Liver (tissue), 9 donors: ENCODE measurements around the gene GUK1. TPM values are rescaled to one million over a fixed set of nuclear protein-coding genes. Genes with fewer than 3 reads are reported as not detected.

Experiments
- DNase-seq: peaks from one replicate; pipeline ENCODE4 v3.0.0-alpha.2; 2017; ENCODE audit warnings: low spot score
- H3K27ac ChIP-seq, 2 donors: one replicate each; pipeline ENCODE4 v1.7.0; 2013; ENCODE audit warnings: inconsistent platforms in 2 of 2, low read length in 2 of 2, control low read depth in 1 of 2, low read depth in 1 of 2, mild to moderate bottlenecking in 1 of 2
- H3K27me3 ChIP-seq, 4 donors: one replicate each; pipeline versions ENCODE4 v1.6.1 to v1.7.0; 2013; ENCODE audit warnings: low read length in 3 of 4, inconsistent platforms in 1 of 4, mild to moderate bottlenecking in 1 of 4, moderate library complexity in 1 of 4; ENCODE audit not compliant: control insufficient read depth in 4 of 4, insufficient read depth in 4 of 4
- H3K36me3 ChIP-seq, 4 donors: one replicate each; pipeline versions ENCODE4 v1.6.1 to v1.7.0; 2013; ENCODE audit warnings: low read length in 3 of 4, mild to moderate bottlenecking in 3 of 4, low read depth in 1 of 4, moderate library complexity in 1 of 4; ENCODE audit not compliant: control insufficient read depth in 4 of 4, insufficient read depth in 3 of 4
- H3K4me1 ChIP-seq, 4 donors: one replicate each; pipeline versions ENCODE4 v1.6.1 to v1.7.0; 2013; ENCODE audit warnings: low read length in 3 of 4, mild to moderate bottlenecking in 3 of 4, moderate library complexity in 1 of 4; ENCODE audit not compliant: control insufficient read depth in 4 of 4, insufficient read depth in 4 of 4
- H3K4me3 ChIP-seq, 3 donors: one replicate each; pipeline versions ENCODE4 v1.6.1 to v1.7.0; 2013; ENCODE audit warnings: low read length in 3 of 3, control low read depth in 1 of 3, low read depth in 1 of 3, mild to moderate bottlenecking in 1 of 3
- H3K9ac ChIP-seq, 2 donors: one replicate each; pipeline ENCODE4 v1.7.0; 2013; ENCODE audit warnings: low read length in 2 of 2, mild to moderate bottlenecking in 2 of 2, moderate library complexity in 2 of 2, control low read depth in 1 of 2, low read depth in 1 of 2
- H3K9me3 ChIP-seq, 4 donors: one replicate each; pipeline versions ENCODE4 v1.6.1 to v1.7.0; 2013; ENCODE audit warnings: low read length in 3 of 4; ENCODE audit not compliant: control insufficient read depth in 4 of 4
- EGR1 ChIP-seq, 2 donors: IDR thresholded peaks; 2 replicates each; pipeline ENCODE4 v1.6.1; 2016 to 2018; ENCODE audit warnings: antibody characterized with exemption in 2 of 2, low read depth in 2 of 2
- FOXA1 ChIP-seq: IDR thresholded peaks from 2 replicates; pipeline ENCODE4 v1.6.1; 2016; ENCODE audit warnings: antibody characterized with exemption
- FOXA2 ChIP-seq: IDR thresholded peaks from 2 replicates; pipeline ENCODE4 v1.6.1; 2016; ENCODE audit warnings: antibody characterized with exemption
- GABPA ChIP-seq, 2 donors: IDR thresholded peaks in 1 of 2; conservative IDR thresholded peaks in 1 of 2; 2 replicates each; pipeline ENCODE4 v1.6.1; 2016; ENCODE audit warnings: antibody characterized with exemption in 2 of 2, mild to moderate bottlenecking in 1 of 2, moderate library complexity in 1 of 2
- HNF4A ChIP-seq, 2 donors: conservative IDR thresholded peaks; 2 replicates each; pipeline ENCODE4 v1.6.1; 2016; ENCODE audit warnings: antibody characterized with exemption in 2 of 2, mild to moderate bottlenecking in 2 of 2
- HNF4G ChIP-seq: IDR thresholded peaks from 2 replicates; pipeline ENCODE4 v1.6.1; 2016; ENCODE audit warnings: antibody characterized with exemption
- JUND ChIP-seq, 2 donors: IDR thresholded peaks; 2 replicates each; pipeline ENCODE4 v1.6.1; 2016; ENCODE audit warnings: antibody characterized with exemption in 2 of 2
- NR2F2 ChIP-seq: IDR thresholded peaks from 2 replicates; pipeline ENCODE4 v1.6.1; 2016; ENCODE audit warnings: antibody characterized with exemption
- RAD21 ChIP-seq, 2 donors: IDR thresholded peaks; 2 replicates each; pipeline ENCODE4 v1.6.1; 2016; ENCODE audit warnings: antibody characterized with exemption in 2 of 2, mild to moderate bottlenecking in 2 of 2
- RXRA ChIP-seq, 2 donors: IDR thresholded peaks; 2 replicates each; pipeline ENCODE4 v1.6.1; 2017 to 2018; ENCODE audit warnings: antibody characterized with exemption in 2 of 2, mild to moderate bottlenecking in 1 of 2
- SP1 ChIP-seq: IDR thresholded peaks from 2 replicates; pipeline ENCODE4 v1.6.1; 2018; ENCODE audit warnings: antibody characterized with exemption, mild to moderate bottlenecking
- TAF1 ChIP-seq: conservative IDR thresholded peaks from 2 replicates; pipeline ENCODE4 v1.6.1; 2016; ENCODE audit warnings: antibody characterized with exemption, mild to moderate bottlenecking
- YY1 ChIP-seq: IDR thresholded peaks from 2 replicates; pipeline ENCODE4 v1.6.1; 2016; ENCODE audit warnings: antibody characterized with exemption, mild to moderate bottlenecking
- WGBS: extraction: QIAGEN DNeasy Blood & Tissue Kit; methylation state at CpG from one replicate; pipeline ENCODE4 v1.1.7; 2013; 5-methylcytosine and 5-hydroxymethylcytosine counted together
- polyA plus RNA-seq, 2 donors: library from polyadenylated mRNA; stranded (reverse) in 1 of 2; unstranded in 1 of 2; fragments of 200-250 nt in 1 of 2; fragments of >200 nt in 1 of 2; fragmentation: Nextera tagmentation in 1 of 2; extraction: Ambion mirVana in 1 of 2; gene quantifications; one replicate each; pipeline versions ENCODE4 v1.2.1 to v1.2.3, GENCODE V29; 2013 to 2015
- total RNA-seq, 2 donors: library from RNA; depleted of rRNA; stranded (reverse); fragments of >200 nt; gene quantifications; one replicate each; pipeline ENCODE4 v1.2.3, GENCODE V29; 2014
- TF ChIP-seq, protein P1 (sequence below): IDR thresholded peaks from 2 replicates; pipeline ENCODE4 v1.6.1; 2016; ENCODE audit warnings: antibody characterized with exemption
- TF ChIP-seq, protein P2 (sequence below): IDR thresholded peaks from 2 replicates; pipeline ENCODE4 v1.6.1; 2016; ENCODE audit warnings: antibody characterized with exemption
- TF ChIP-seq, protein P3 (sequence below): IDR thresholded peaks from 2 replicates; pipeline ENCODE4 v1.6.1; 2016; ENCODE audit warnings: antibody characterized with exemption, mild to moderate bottlenecking
- TF ChIP-seq, protein P4 (sequence below): IDR thresholded peaks from 2 replicates; pipeline ENCODE4 v1.6.1; 2016; ENCODE audit warnings: antibody characterized with exemption
- TF ChIP-seq, protein P5 (sequence below): fragments of 150-350 bp; IDR thresholded peaks from 2 replicates; pipeline ENCODE4 v1.5.1; 2017; ENCODE audit warnings: improper control_type of control experiment, low read depth, low read length; ENCODE audit not compliant: missing input control
- donor health status: healthy.
- donor health status: healthy.
- donor health status: healthy.
- donor health status: healthy.
- donor health status: healthy.

The GUK1 gene
- total and polyA plus RNA-seq, 4 donors: 147 to 251 (median 216) TPM

DNA sequence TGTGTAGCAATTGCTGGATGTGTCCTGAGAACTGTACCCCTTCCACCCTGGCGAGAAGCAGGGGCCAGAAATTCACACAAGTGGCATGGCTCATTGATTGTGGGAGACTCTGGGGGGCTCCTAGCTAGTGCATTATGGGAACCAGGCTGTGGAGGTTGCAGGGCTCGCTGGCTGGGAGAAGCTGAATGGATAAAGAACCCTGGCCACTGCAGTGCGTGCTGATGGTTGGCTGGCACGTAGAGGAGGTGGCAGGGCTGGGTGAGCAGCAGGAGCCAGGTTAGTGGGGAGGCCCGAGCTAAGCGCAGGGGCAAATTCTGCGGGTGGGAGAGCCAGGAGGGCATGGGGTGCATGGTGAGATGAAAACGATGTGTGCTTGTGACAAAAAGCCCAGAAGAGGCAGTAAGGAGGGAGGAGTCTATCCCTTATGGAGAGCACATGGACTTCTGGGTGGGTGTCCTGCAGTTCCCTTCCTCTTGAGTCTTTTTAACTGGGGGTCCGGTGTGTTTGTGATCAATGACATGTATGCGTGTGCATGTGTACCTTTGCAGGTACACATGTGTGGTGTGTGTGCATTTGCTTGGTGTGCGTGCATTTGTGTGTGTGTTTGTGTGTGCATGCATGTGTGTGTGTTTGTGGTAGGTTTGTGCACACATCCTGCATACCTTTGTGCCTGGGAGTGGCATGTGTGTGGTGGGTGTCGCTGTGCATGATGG is 3.6 kb downstream of the GUK1 start:
- DNase-seq: no peak
- H3K27ac ChIP-seq: no peak overlapping the region

More for the DNA sequence above, 3.6 kb downstream of the GUK1 start:
- no peak overlapping the region for H3K4me3 ChIP-seq
- WGBS: 95% methylated on average over 12 of the region's 12 CpGs
- H3K9ac ChIP-seq: no peak overlapping the region
- peaks cover 17 to 30% (median 23%) of the 10 kb centered on the region in 4 donors for H3K4me1 ChIP-seq
- H3K36me3 ChIP-seq: peaks cover 0 to 19% (median 8%) of the 10 kb centered on the region in 4 donors
- TF ChIP-seq SP1 (no peak), FOXA1 (no peak), YY1 (no peak), RAD21 (IDR thresholded peaks at IDR 0.05) (no peak), JUND (IDR thresholded peaks at IDR 0.05) (no peak), EGR1 (IDR thresholded peaks at IDR 0.05; ENCODE audit: low read depth in 2 of 2) (no peak), TAF1 (no peak), RXRA (IDR thresholded peaks at IDR 0.05) (no peak), FOXA2 (no peak), NR2F2 (no peak), HNF4G (no peak), GABPA (IDR thresholded peaks at IDR 0.05 in 1 of 2, conservative IDR thresholded peaks at IDR 0.05 in 1 of 2) (no peak), HNF4A (conservative IDR thresholded peaks at IDR 0.05) (no peak)
- TF ChIP-seq, protein P1, sequence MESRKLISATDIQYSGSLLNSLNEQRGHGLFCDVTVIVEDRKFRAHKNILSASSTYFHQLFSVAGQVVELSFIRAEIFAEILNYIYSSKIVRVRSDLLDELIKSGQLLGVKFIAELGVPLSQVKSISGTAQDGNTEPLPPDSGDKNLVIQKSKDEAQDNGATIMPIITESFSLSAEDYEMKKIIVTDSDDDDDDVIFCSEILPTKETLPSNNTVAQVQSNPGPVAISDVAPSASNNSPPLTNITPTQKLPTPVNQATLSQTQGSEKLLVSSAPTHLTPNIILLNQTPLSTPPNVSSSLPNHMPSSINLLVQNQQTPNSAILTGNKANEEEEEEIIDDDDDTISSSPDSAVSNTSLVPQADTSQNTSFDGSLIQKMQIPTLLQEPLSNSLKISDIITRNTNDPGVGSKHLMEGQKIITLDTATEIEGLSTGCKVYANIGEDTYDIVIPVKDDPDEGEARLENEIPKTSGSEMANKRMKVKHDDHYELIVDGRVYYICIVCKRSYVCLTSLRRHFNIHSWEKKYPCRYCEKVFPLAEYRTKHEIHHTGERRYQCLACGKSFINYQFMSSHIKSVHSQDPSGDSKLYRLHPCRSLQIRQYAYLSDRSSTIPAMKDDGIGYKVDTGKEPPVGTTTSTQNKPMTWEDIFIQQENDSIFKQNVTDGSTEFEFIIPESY: no peak
- TF ChIP-seq, protein P2, sequence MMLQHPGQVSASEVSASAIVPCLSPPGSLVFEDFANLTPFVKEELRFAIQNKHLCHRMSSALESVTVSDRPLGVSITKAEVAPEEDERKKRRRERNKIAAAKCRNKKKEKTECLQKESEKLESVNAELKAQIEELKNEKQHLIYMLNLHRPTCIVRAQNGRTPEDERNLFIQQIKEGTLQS: no peak
- TF ChIP-seq, protein P3, sequence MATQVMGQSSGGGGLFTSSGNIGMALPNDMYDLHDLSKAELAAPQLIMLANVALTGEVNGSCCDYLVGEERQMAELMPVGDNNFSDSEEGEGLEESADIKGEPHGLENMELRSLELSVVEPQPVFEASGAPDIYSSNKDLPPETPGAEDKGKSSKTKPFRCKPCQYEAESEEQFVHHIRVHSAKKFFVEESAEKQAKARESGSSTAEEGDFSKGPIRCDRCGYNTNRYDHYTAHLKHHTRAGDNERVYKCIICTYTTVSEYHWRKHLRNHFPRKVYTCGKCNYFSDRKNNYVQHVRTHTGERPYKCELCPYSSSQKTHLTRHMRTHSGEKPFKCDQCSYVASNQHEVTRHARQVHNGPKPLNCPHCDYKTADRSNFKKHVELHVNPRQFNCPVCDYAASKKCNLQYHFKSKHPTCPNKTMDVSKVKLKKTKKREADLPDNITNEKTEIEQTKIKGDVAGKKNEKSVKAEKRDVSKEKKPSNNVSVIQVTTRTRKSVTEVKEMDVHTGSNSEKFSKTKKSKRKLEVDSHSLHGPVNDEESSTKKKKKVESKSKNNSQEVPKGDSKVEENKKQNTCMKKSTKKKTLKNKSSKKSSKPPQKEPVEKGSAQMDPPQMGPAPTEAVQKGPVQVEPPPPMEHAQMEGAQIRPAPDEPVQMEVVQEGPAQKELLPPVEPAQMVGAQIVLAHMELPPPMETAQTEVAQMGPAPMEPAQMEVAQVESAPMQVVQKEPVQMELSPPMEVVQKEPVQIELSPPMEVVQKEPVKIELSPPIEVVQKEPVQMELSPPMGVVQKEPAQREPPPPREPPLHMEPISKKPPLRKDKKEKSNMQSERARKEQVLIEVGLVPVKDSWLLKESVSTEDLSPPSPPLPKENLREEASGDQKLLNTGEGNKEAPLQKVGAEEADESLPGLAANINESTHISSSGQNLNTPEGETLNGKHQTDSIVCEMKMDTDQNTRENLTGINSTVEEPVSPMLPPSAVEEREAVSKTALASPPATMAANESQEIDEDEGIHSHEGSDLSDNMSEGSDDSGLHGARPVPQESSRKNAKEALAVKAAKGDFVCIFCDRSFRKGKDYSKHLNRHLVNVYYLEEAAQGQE: no peak
- TF ChIP-seq, protein P4, sequence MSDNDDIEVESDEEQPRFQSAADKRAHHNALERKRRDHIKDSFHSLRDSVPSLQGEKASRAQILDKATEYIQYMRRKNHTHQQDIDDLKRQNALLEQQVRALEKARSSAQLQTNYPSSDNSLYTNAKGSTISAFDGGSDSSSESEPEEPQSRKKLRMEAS: no peak
- TF ChIP-seq, protein P5, sequence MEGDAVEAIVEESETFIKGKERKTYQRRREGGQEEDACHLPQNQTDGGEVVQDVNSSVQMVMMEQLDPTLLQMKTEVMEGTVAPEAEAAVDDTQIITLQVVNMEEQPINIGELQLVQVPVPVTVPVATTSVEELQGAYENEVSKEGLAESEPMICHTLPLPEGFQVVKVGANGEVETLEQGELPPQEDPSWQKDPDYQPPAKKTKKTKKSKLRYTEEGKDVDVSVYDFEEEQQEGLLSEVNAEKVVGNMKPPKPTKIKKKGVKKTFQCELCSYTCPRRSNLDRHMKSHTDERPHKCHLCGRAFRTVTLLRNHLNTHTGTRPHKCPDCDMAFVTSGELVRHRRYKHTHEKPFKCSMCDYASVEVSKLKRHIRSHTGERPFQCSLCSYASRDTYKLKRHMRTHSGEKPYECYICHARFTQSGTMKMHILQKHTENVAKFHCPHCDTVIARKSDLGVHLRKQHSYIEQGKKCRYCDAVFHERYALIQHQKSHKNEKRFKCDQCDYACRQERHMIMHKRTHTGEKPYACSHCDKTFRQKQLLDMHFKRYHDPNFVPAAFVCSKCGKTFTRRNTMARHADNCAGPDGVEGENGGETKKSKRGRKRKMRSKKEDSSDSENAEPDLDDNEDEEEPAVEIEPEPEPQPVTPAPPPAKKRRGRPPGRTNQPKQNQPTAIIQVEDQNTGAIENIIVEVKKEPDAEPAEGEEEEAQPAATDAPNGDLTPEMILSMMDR: no peak
- no peaks in the 10 kb centered on the region for H3K27me3 ChIP-seq
- no peaks in the 10 kb centered on the region for H3K9me3 ChIP-seq
